Measurements from ENCODE around the gene EMC10. TPM values are rescaled to one million over a fixed set of nuclear protein-coding genes. Genes with fewer than 3 reads are reported as not detected.

Gene EMC10
- polyA plus RNA-seq, 2 of the 4 experiments (the other 2 are of a cell fraction): 52.8 to 147 TPM

DNA sequence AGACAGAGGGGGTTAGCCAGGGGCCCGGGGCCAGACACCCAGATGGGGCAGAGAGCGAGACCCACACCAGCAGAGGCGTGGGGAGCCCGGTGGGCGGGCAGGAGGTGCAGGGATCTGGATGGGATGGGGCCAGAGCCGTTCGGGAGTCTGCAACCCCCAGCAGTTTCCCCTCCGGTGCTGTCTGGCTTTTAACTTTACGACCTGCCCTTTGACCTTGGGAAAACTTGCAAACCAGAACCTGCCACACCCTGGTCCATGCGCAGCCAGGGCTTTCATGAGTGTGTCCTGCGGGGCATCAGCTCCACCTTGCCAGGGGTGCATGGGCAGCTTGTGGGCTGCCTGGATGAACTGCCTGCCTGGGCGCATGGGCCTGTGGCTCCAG, 24.9 kb downstream of the EMC10 start:
- POLR2A ChIA-PET: no interaction called here
- 47% methylated on average over 12 of the region's 12 CpGs for WGBS (ENCODE audit: missing lambda C conversion rate)
- Histone ChIP-seq H3K4me2 (peak overlapping the region; percentile 60), H3K27ac (peak overlapping the region in 1 of 2 experiments; percentile 34; a peak in 2 of 6 replicates), H3K4me3 (no peak overlapping the region), H3K4me1 (peaks cover 19% of the 10 kb centered on the region), H3K9me3 (no peaks in the 10 kb centered on the region)
- FAIRE-seq: no peak
- TF ChIP-seq KDM1A (IDR thresholded peaks at IDR 0.05; ENCODE audit: low read depth): no peak
- TF ChIP-seq NPAS2 (CRISPR knock-in tag; IDR thresholded peaks at IDR 0.05; ENCODE audit: borderline replicate concordance): no peak
- no peak for TF ChIP-seq RAD21 (conservative IDR thresholded peaks at IDR 0.05 in 1 of 2, IDR thresholded peaks at IDR 0.05 in 1 of 2)
- CTCF ChIA-PET: interaction anchor here (0.8 to 2.5 kb wide), 5 partner anchors 10 to 40 kb away, joined by 3 to 9 read pairs (median 4); no protein-coding TSS in a partner anchor
- peak; percentile 49 to 56 for ATAC-seq
- peak in 1 of 2 experiments; percentile 51 for DNase-seq (ENCODE audit: low read depth in 1 of 2, low spot score in 1 of 2)

DNA sequence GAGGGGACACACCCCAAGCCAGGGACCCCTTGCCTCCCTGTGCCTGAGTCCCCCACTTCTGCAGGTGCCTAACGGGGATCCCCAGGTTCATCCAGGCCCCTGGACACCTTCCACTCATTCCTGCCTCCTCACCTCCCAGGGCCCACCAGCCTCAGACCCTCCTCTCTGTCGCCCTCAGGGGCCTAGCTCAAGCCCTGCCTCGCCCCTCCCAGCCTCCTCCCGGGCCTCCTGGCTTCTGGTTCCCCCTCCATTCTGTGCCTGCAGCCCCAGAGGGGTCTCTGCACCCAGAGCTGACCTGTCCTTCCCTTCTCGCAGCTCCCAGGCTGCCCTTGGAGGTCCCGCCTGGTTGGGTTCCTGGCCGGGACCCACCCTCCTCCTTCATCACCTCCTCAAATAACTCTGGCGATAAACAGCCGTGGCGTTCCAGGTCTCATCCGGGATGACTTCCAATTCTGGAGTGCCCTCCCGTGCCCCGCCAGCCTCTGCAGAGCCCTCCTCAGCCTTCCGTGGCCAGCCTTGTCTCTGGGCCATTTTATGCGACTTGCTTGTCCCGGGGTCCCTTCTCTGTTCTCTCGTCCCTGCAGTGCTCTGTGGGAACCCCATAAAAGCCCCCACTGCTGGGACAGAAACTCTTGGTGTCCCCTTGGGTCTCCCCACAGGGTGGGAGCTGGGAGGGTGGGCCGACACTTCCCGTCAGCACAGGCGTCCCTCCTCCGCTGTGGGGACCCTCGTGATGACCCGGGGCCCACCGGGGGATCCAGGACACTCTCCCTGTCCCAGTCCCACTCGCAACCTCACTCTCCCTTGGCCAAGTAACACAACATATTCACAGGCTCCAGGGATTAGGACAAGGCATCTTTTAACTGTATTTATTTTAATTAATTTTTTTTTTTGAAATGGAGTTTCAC, 25.5 kb downstream of the EMC10 start:
- FAIRE-seq (no peak), ATAC-seq (peak; percentile 23 to 25; a peak in 5 of 6 replicates), DNase-seq (ENCODE audit: low read depth in 1 of 2, low spot score in 1 of 2) (no peak)
- Histone ChIP-seq H3K4me1 (peaks cover 19% of the 10 kb centered on the region), H3K4me2 (peak overlapping the region; percentile 60; the same call in 2 of the 3 replicates), H3K9me3 (no peaks in the 10 kb centered on the region), H3K27ac (0 out of 6 replicates have a peak overlapping the region, but pooled peaks of 1 of the 2 experiments have one; percentile 34), H3K4me3 (no peak overlapping the region)
- POLR2A ChIA-PET: interaction anchor here (1.1 kb wide), 1 partner anchor 9 kb away, joined by 3 read pairs; the partner anchor contains the start of gene JOSD2
- CTCF ChIA-PET: interaction anchor here (0.8 to 2.5 kb wide), 5 partner anchors 11 to 41 kb away, joined by 3 to 9 read pairs (median 4); no protein-coding TSS in a partner anchor
- 86% methylated on average over 25 of the region's 25 CpGs for WGBS (ENCODE audit: missing lambda C conversion rate)
- TF ChIP-seq RNF2 (IDR thresholded peaks at IDR 0.05; ENCODE audit: borderline replicate concordance, low read depth): no peak
- no peak for TF ChIP-seq MAX (IDR thresholded peaks at IDR 0.05)

GRCh38 chr19:50505856-50506611, 29.7 kb downstream of the EMC10 start:
- Histone ChIP-seq H3K4me1 (peaks cover 14% of the 10 kb centered on the region), H3K4me3 (no peak overlapping the region), H3K27ac (no peak overlapping the region), H3K4me2 (no peak overlapping the region), H3K9me3 (no peaks in the 10 kb centered on the region)
- DNase-seq (ENCODE audit: low read depth in 1 of 2, low spot score in 1 of 2): no peak
- no peak for TF ChIP-seq NR3C1 (IDR thresholded peaks at IDR 0.05)
- no peak for FAIRE-seq
- no peak for ATAC-seq
- 90% methylated on average over 21 of the region's 30 CpGs for WGBS (ENCODE audit: missing lambda C conversion rate)
- ChIA-PET POLR2A (no interaction called here), CTCF (no interaction called here)

DNA sequence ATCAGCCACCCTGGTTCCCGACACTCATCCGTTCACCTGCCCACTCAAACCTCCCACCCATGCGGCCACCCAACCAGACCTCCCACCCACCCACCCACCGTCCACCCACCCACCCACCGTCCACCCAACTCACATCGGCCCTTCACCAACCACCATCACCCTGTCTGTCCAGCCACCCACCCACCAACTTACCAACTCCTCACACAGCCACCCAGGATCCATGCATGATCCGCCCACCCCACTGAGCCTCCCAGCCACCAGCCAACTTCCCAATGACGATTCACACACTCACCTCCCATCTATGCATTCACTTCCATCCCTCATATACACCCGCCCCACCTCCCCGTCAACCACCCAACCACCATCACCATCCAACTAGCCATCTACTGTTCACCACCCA, 30.4 kb downstream of the EMC10 start:
- Histone ChIP-seq H3K9me3 (no peaks in the 10 kb centered on the region), H3K4me1 (peaks cover 8% of the 10 kb centered on the region; the same call in 2 of the 3 replicates), H3K4me2 (no peak overlapping the region), H3K27ac (no peak overlapping the region), H3K4me3 (no peak overlapping the region)
- POLR2A ChIA-PET: no interaction called here
- ATAC-seq (no peak), FAIRE-seq (no peak), DNase-seq (ENCODE audit: low read depth in 1 of 2, low spot score in 1 of 2) (no peak)
- 92% methylated on average over 8 of the region's 10 CpGs for WGBS (ENCODE audit: missing lambda C conversion rate)
- CTCF ChIA-PET: no interaction called here
- TF ChIP-seq HEYL (CRISPR knock-in tag; IDR thresholded peaks at IDR 0.05) (no peak), RCOR1 (IDR thresholded peaks at IDR 0.05; ENCODE audit: low read depth, low read length) (no peak), MAZ (IDR thresholded peaks at IDR 0.05; ENCODE audit: borderline replicate concordance, low read depth, low read length) (no peak), HMGXB4 (CRISPR knock-in tag; IDR thresholded peaks at IDR 0.05; ENCODE audit: borderline replicate concordance) (no peak), REST (IDR thresholded peaks at IDR 0.05) (no peak), ATOH8 (CRISPR knock-in tag; IDR thresholded peaks at IDR 0.05; ENCODE audit: low read depth) (no peak), NPAS2 (CRISPR knock-in tag; IDR thresholded peaks at IDR 0.05; ENCODE audit: borderline replicate concordance) (no peak), EHF (CRISPR knock-in tag; IDR thresholded peaks at IDR 0.05) (no peak), RAD21 (conservative IDR thresholded peaks at IDR 0.05 in 1 of 2, IDR thresholded peaks at IDR 0.05 in 1 of 2) (no peak), CTCF (IDR thresholded peaks at IDR 0.05) (no peak)
